Measurements from ENCODE around the gene PHAF1.

- TF ChIP-seq XRCC5 (optimal IDR thresholded peaks at IDR 0.05; ENCODE audit: low read length): no peak
- TF ChIP-seq ZNF580 (CRISPR knock-in tag; IDR thresholded peaks at IDR 0.05; ENCODE audit: borderline replicate concordance, low read depth): no peak
- no peak for TF ChIP-seq ADNP (CRISPR knock-in tag; IDR thresholded peaks at IDR 0.05)
- TF ChIP-seq PREB (CRISPR knock-in tag; IDR thresholded peaks at IDR 0.05): no peak
- no peak for TF ChIP-seq BRF2 (CRISPR knock-in tag; IDR thresholded peaks at IDR 0.05)
- no peak for TF ChIP-seq RAD21 (CRISPR knock-in tag; IDR thresholded peaks at IDR 0.05)
- TF ChIP-seq ATF7 (IDR thresholded peaks at IDR 0.05): no peak
- TF ChIP-seq ATF7 (CRISPR knock-in tag; IDR thresholded peaks at IDR 0.05): no peak
- TF ChIP-seq KDM1A (CRISPR knock-in tag; IDR thresholded peaks at IDR 0.05): no peak
- TF ChIP-seq CTCF (CRISPR knock-in tag; IDR thresholded peaks at IDR 0.05): no peak
- no peak for TF ChIP-seq ZSCAN20 (CRISPR knock-in tag; IDR thresholded peaks at IDR 0.05; ENCODE audit: borderline replicate concordance)
- TF ChIP-seq ISL2 (CRISPR knock-in tag; IDR thresholded peaks at IDR 0.05): no peak
- no peak for TF ChIP-seq ZNF619 (CRISPR knock-in tag; IDR thresholded peaks at IDR 0.05)
- TF ChIP-seq USF2 (IDR thresholded peaks at IDR 0.05; ENCODE audit: low read depth, low read length): no peak
- no peak for TF ChIP-seq USF2 (CRISPR knock-in tag; IDR thresholded peaks at IDR 0.05; ENCODE audit: borderline replicate concordance)
- no peak for TF ChIP-seq ARID3A (IDR thresholded peaks at IDR 0.05; ENCODE audit: low read depth, low read length)
Observed at GRCh38 chr16:67190448-67191399, 81.0 kb downstream of the PHAF1 start.

Data from HepG2 (cell line).